ENCODE results near the gene TGM5.

Gene TGM5

GRCh38 chr15:43193710-43194109 lies 73.0 kb downstream of the TGM5 start:
- TF ChIP-seq CTCF (conservative IDR thresholded peaks at IDR 0.05) = no peak
- TF ChIP-seq ZFX (IDR thresholded peaks at IDR 0.05) = no peak
- H3K27ac ChIP-seq = no peak overlapping the region

- TF ChIP-seq CTCF (conservative IDR thresholded peaks at IDR 0.05) = no peak
- TF ChIP-seq ZFX (IDR thresholded peaks at IDR 0.05) = no peak
- peak overlapping the region; percentile 29; the same call in 1 of the 2 replicates for H3K27ac ChIP-seq
Observed at GRCh38 chr15:43190178-43190577, 76.5 kb downstream of the TGM5 start.

- TF ChIP-seq CTCF (conservative IDR thresholded peaks at IDR 0.05) = no peak
- no peak overlapping the region for H3K27ac ChIP-seq
Observed at GRCh38 chr15:43189296-43189695, 77.4 kb downstream of the TGM5 start.

GRCh38 chr15:43187544-43188155 lies 79.1 kb downstream of the TGM5 start:
- TF ChIP-seq ZFX (IDR thresholded peaks at IDR 0.05) (no peak), CTCF (conservative IDR thresholded peaks at IDR 0.05) (peak; percentile 81)
- no peak overlapping the region for H3K27ac ChIP-seq

GRCh38 chr15:43186003-43186353 lies 80.8 kb downstream of the TGM5 start:
- no peak; the same call in none of the 2 replicates for TF ChIP-seq CTCF (conservative IDR thresholded peaks at IDR 0.05)
- no peak for TF ChIP-seq ZFX (IDR thresholded peaks at IDR 0.05)

GRCh38 chr15:43185157-43186002 lies 81.3 kb downstream of the TGM5 start, which contains the start of gene CCNDBP1:
TSS of gene CCNDBP1 (plus strand) at chr15:43185403. CDS start at chr15:43185499, 96 bp downstream.
- H3K27ac ChIP-seq = peak within 1 kb of the TSS; percentile 50

More at GRCh38 chr15:43186003-43186353, 80.8 kb downstream of the TGM5 start:
- peak overlapping the region; percentile 50 for H3K27ac ChIP-seq

More at GRCh38 chr15:43185157-43186002, 81.3 kb downstream of the TGM5 start, which contains the start of gene CCNDBP1:
- TF ChIP-seq CTCF (conservative IDR thresholded peaks at IDR 0.05) = peak; percentile 41
- TF ChIP-seq ZFX (IDR thresholded peaks at IDR 0.05) = peak; percentile 88
